Skeletal muscle tissue (tissue), 4 donors: Measurements from ENCODE around the gene LAP3. TPM values are rescaled to one million over a fixed set of nuclear protein-coding genes. Genes with fewer than 3 reads are reported as not detected.

Experiments used
- H3K27ac ChIP-seq: one replicate; pipeline ENCODE4 v1.7.0; 2013; ENCODE audit warnings: mild to moderate bottlenecking, low read depth, low read length, inconsistent platforms
- H3K27me3 ChIP-seq, 3 donors: one replicate each; pipeline ENCODE4 v1.7.0; 2013; ENCODE audit warnings: low read length in 3 of 3; ENCODE audit not compliant: control insufficient read depth in 3 of 3, insufficient read depth in 3 of 3
- H3K36me3 ChIP-seq, 3 donors: one replicate each; pipeline ENCODE4 v1.7.0; 2013; ENCODE audit warnings: low read length in 3 of 3; ENCODE audit not compliant: control insufficient read depth in 3 of 3, insufficient read depth in 3 of 3
- H3K4me1 ChIP-seq, 3 donors: one replicate each; pipeline ENCODE4 v1.7.0; 2013; ENCODE audit warnings: low read length in 3 of 3, mild to moderate bottlenecking in 3 of 3; ENCODE audit not compliant: control insufficient read depth in 3 of 3, insufficient read depth in 3 of 3
- H3K4me3 ChIP-seq, 3 donors: one replicate each; pipeline ENCODE4 v1.7.0; 2013; ENCODE audit warnings: low read length in 3 of 3
- H3K9ac ChIP-seq, 3 donors: one replicate each; pipeline ENCODE4 v1.7.0; 2013; ENCODE audit warnings: low read length in 3 of 3, mild to moderate bottlenecking in 3 of 3, moderate library complexity in 2 of 3, low read depth in 1 of 3
- H3K9me3 ChIP-seq, 3 donors: one replicate each; pipeline ENCODE4 v1.7.0; 2013; ENCODE audit warnings: low read length in 3 of 3; ENCODE audit not compliant: control insufficient read depth in 3 of 3
- total RNA-seq: library from RNA; depleted of rRNA; stranded (reverse); fragments of >200 nt; gene quantifications from one replicate; pipeline ENCODE4 v1.2.3, GENCODE V29; 2014
- donor health status: Osteomylitis.

Gene LAP3
- total RNA-seq, 1 donor from 2014 or later = 76.7 TPM

DNA sequence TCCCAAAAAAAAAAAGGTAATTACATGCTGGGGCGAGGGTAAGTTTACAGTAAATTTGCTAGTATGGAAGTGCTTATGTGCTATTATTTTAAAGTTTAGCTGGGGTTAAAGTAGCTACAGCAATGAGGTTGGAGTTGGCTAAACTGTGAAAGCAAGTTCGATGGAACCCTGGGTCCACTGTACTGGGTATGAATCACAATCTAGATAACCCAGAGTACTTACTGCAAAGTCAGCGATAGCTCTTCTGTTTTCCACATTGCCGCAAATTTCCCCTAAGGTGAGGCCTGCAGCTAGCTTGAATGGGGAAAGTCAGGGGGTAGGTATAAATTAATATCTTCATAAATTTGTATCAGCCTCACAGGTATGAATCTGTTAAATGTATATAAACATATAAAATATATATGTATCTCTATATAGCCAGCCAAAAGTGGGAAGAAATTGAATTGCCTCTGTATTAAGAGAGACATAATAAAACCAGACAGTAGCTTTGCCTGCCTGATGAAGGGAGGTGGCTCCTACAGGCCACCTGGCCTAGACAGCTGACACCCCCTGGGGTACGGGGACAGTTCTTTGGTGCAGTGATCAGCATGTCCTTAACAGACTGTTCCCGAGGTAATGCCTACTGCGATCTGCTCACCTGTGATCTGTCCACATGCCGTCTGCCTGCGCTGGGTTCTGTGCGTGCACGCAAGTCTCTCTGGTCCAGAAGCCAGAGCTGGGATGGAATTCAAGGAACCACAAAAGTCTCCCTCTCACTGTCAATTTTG is 31.4 kb upstream of the LAP3 start:
- H3K9ac ChIP-seq = no peak overlapping the region
- H3K4me3 ChIP-seq = no peak overlapping the region
- no peak overlapping the region for H3K27ac ChIP-seq
- H3K9me3 ChIP-seq = no peaks in the 10 kb centered on the region
- no peaks in the 10 kb centered on the region for H3K4me1 ChIP-seq
- no peaks in the 10 kb centered on the region for H3K27me3 ChIP-seq
- no peaks in the 10 kb centered on the region for H3K36me3 ChIP-seq

DNA sequence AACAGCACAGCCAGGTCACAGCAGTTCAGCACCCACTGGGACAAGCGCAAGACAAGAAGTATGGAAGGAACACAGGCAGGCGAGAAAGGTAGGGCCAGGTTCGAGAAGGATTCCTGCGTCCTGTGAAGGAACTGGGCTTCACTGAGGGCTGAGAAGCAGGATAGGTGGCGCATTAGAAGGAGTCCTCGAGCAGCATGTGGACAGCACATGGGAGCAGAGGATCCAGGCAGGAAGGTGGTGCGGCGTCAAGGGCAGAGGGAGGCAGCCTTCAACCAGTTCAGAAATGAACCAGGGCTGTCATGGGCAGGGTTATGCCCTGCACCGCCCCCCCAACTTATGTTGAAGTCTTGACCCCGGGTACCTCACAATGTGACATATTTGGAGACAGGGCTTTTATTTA is 30.8 kb upstream of the LAP3 start:
- H3K9ac ChIP-seq = no peak overlapping the region
- H3K9me3 ChIP-seq = no peaks in the 10 kb centered on the region

DNA sequence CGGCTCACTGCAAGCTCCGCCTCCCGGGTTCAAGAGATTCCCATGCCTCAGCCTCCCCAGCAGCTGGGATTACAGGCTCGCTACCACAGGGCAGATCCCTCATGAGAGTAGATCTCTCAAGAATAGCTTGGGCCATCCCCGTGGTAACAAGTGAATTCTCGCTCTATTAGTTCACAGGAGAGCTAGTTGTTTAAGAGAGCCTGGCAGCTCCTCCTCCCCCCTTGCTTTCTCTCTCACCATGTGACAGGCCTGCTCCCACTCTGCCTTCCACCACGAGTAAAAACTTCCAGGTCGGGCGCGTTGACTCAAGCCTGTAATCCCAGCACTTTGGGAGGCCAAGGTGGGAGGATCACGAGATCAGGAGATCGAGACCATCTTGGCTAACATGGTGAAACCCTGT is 30.3 kb upstream of the LAP3 start:
- no peaks in the 10 kb centered on the region for H3K27me3 ChIP-seq
- no peaks in the 10 kb centered on the region for H3K4me1 ChIP-seq
- H3K9me3 ChIP-seq = no peaks in the 10 kb centered on the region
- H3K36me3 ChIP-seq = no peaks in the 10 kb centered on the region
- H3K4me3 ChIP-seq = no peak overlapping the region
- H3K9ac ChIP-seq = no peak overlapping the region
- no peak overlapping the region for H3K27ac ChIP-seq

More for the DNA sequence above, 30.8 kb upstream of the LAP3 start:
- Histone ChIP-seq H3K27ac (no peak overlapping the region), H3K27me3 (no peaks in the 10 kb centered on the region), H3K36me3 (no peaks in the 10 kb centered on the region), H3K4me1 (no peaks in the 10 kb centered on the region), H3K4me3 (no peak overlapping the region)

DNA sequence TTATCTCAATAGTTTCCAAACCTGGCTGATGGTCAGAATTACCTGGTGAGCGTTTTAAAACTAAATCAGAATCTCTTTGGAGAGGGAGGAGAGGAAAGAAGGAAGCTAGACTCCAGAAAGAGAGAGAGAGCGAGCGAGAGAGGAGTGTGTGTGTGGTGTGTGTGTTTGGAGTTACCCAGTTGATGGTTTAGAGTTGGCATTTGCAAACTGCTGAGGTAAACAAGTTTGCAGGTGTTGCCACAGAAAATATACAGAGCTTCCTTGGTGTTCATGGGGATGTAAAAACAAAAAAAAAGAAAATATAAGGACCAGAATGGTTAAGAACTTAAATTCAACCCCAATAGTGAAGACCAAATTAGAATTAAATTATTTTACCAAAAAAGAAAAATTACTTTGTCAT is 26.4 kb upstream of the LAP3 start:
- peaks cover 0 to 3% (median 0%) of the 10 kb centered on the region in 3 donors for H3K27me3 ChIP-seq
- H3K4me3 ChIP-seq = no peak overlapping the region
- no peaks in the 10 kb centered on the region for H3K36me3 ChIP-seq
- no peaks in the 10 kb centered on the region for H3K4me1 ChIP-seq
- H3K9ac ChIP-seq = no peak overlapping the region
- no peak overlapping the region for H3K27ac ChIP-seq
- no peaks in the 10 kb centered on the region for H3K9me3 ChIP-seq

DNA sequence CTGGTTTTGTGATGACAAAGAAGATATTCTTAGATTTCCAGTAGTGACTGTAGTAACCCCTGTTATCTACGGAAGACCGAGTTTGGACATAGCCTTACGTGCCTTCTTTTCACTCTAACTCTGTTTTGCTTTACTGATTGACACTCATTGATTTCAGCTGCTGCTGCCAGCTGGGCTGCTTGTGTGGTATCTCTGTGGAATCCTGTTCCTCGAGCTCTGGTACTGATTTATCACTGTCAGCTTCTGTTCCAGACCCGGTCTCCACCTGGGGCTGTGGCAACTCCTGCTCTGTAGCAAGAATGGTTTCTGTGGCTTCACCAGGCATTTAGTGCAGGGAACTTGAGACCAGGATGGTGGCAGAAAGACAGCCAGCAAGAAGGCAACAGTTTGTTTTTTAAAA is 24.6 kb upstream of the LAP3 start:
- Histone ChIP-seq H3K27ac (no peak overlapping the region), H3K27me3 (peaks cover 0 to 3% (median 0%) of the 10 kb centered on the region in 3 donors), H3K4me3 (no peak overlapping the region), H3K4me1 (no peaks in the 10 kb centered on the region), H3K9ac (no peak overlapping the region), H3K36me3 (no peaks in the 10 kb centered on the region), H3K9me3 (no peaks in the 10 kb centered on the region)

DNA sequence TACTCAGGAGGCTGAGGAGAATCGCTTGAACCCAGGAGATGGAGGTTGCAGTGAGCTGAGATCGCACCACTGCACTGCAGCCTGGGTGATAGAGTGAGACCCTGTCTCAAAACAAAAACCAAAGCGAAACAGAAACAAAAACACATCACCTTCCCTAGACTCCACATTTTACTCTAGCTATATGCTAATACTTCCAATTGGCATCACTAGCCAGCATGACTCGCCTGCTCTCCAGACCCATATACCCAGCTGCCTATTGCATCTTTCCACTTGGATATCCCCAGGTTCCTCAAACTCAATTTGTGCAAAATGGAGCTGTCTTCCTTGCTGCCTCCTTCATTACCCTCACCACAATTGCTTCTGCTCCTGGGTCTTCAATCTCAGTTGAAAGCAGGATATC is 22.4 kb upstream of the LAP3 start:
- Histone ChIP-seq H3K27ac (no peak overlapping the region), H3K9ac (no peak overlapping the region), H3K27me3 (peaks cover 0 to 3% (median 0%) of the 10 kb centered on the region in 3 donors), H3K9me3 (no peaks in the 10 kb centered on the region), H3K4me1 (no peaks in the 10 kb centered on the region), H3K36me3 (no peaks in the 10 kb centered on the region), H3K4me3 (no peak overlapping the region)

DNA sequence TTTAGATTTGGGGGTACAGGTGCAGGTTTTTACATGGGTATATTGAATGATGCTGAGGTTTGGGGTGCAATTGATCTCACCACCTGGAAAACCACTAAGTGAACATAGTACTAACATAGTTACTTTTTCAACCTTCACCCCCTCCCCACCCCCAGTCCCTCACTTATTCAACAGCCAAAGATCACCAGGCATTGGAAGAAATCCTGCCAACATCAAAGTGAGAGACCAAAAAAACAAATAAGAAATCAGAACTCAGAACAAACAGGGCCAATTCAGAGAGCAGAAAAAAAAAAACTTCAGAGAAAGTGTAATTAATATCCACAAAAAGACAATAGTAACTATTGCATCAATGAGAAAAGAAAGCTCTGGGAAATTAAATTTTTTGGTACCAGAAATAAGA is 20.5 kb upstream of the LAP3 start:
- no peaks in the 10 kb centered on the region for H3K9me3 ChIP-seq
- H3K4me1 ChIP-seq = no peaks in the 10 kb centered on the region
- H3K4me3 ChIP-seq = no peak overlapping the region

DNA sequence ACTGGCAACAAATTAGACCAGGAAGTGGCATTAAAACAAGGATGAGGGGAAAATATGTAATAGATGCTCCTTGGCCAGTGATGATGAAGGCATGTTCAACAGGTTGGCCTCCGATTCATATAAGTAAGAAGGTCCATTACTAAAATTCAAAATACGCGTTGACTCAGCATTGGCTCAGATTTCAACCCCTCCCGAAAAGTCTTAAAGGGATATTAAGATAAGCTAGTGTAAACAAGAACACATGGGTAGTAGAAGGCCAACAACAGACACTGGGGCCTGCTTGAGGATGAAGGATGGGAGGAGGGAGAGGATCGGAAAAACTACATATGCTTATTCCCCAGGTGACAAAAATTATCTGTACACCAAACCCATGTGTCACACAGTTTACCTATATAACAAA is 19.1 kb upstream of the LAP3 start:
- no peaks in the 10 kb centered on the region for H3K36me3 ChIP-seq
- no peak overlapping the region for H3K9ac ChIP-seq
- H3K4me1 ChIP-seq = no peaks in the 10 kb centered on the region
- H3K27me3 ChIP-seq = peaks cover 0 to 3% (median 3%) of the 10 kb centered on the region in 3 donors
- no peak overlapping the region for H3K4me3 ChIP-seq
- no peaks in the 10 kb centered on the region for H3K9me3 ChIP-seq
- H3K27ac ChIP-seq = no peak overlapping the region

More for the DNA sequence above, 20.5 kb upstream of the LAP3 start:
- no peak overlapping the region for H3K27ac ChIP-seq
- H3K27me3 ChIP-seq = peaks cover 0 to 3% (median 3%) of the 10 kb centered on the region in 3 donors
- no peak overlapping the region for H3K9ac ChIP-seq
- no peaks in the 10 kb centered on the region for H3K36me3 ChIP-seq

DNA sequence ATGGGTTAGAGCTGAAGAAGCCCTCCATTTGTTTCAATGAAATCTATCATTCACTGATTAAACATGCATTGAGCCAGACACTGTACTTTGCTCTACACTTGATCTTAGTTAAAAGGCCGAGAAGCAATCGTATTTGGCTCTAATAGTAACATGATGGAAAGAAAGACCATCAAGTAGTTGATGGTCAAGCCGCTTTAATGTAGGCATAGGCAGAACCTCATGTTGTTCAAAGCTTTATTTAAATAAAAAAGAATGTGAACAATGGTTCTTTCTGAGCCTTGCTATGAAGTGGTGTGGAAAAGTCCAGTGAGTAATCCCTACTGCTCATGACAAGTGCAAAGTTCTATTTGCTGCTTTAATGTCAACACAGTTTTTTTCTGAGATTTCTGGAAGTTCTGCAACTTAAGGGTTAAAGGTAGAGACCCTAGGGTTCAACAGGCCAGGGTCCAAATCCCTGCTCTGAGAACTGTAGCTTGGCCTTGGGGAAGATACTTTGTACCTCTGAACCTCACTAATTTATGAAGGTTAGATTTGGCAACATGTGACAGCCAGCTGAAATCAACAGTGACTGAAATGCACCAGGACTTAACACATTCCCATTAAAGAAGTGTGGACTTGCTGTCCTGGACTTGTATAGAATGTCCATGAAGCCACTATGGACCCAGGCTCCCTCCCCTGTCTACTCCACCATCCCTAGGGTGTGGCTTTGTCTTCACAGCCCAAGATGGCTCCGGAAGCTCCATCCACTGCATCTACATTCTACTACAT is 17.9 kb upstream of the LAP3 start:
- Histone ChIP-seq H3K9ac (no peak overlapping the region), H3K27me3 (peaks cover 0 to 3% (median 3%) of the 10 kb centered on the region in 3 donors), H3K36me3 (no peaks in the 10 kb centered on the region), H3K4me1 (no peaks in the 10 kb centered on the region), H3K9me3 (no peaks in the 10 kb centered on the region), H3K27ac (no peak overlapping the region), H3K4me3 (no peak overlapping the region)

DNA sequence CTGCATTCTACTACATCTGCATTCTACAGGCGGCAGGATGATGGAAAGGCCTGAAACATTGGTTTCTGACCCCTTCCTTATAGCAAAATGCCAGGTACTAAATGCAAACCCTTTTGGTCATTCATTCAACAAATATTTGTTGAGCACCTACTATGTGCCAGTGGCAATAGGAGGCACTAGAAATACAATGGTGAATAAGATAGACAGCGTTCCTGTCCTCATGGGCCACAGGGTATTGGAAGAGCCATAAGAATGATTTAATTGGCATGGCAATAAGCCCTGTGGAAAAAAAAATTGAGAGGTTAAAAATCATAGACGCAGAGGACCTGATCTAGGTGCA is 17.3 kb upstream of the LAP3 start:
- Histone ChIP-seq H3K9ac (no peak overlapping the region), H3K9me3 (no peaks in the 10 kb centered on the region), H3K27me3 (peaks cover 0 to 3% (median 3%) of the 10 kb centered on the region in 3 donors), H3K36me3 (no peaks in the 10 kb centered on the region), H3K4me1 (no peaks in the 10 kb centered on the region), H3K4me3 (no peak overlapping the region), H3K27ac (no peak overlapping the region)
